IPS DF 4.7 (cell line): ENCODE measurements around the gene KIAA1671.

Experiments used
- DNase-seq: peaks from one replicate; pipeline ENCODE4 v3.0.0-alpha.2; 2013; ENCODE audit warnings: low spot score; ENCODE audit errors: extremely low read depth

KIAA1671 gene

DNA sequence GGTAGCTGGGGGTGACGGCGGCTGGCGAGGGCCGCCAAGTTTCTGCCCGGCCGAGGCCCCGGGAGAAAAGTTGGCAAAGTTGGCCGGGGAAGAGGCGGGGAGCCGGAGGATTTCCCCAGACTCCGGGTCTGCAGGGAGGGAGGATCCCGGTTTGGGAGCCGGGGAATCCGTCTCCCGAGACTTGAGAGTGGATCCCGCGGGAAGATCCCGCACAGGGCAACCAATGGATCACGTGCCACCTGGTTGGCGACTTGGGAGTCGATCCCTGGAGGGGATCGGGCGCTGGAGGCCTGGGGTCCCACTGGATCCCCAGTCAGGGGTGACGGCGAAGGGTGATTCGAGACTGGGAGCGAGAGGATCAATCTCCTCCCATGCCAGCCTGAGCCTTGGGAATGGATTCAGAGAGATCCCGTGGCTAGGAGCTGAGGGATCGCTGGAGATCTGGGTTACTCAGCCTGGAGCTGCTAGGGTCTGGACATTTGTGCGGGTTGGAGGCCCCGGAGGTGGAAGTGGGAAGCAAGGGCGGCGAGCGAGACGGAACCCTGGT is 394 bp downstream of the KIAA1671 start:
- DNase-seq, result no peak

DNA sequence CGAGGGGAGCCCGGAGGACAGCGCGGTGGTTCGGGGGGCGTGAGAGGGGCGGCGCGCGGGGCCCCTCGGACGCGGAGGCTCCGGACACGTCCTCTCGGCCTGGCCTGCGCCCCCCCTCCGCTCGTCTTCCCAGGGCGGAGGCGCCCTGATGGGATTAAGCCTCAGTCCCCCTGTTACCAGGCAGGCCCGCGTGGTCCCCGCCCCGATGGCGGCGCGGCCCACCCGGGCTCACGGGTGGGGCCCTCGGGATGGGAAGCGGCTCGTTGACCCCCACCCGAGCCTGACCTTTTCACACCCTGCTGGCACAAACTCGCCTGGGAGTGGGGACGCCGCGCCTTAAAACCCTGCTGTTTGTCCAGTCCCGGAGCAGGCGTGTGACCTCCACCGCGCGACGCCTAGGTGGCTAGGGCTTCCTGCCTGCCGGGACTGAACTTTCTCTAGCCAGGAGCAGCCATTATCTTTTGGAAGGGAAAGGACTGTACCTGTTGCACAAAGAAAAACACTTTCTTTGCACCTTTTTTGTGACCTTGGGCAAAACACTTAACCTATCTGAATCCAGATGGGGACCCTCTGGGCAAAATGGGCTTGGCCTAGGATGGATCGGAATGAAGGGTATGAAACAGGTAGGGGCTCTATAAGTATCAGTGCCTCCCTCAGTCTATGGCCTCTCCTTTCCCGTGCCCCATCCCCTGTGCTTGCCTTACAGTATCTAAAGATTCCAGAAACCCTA is 1.0 kb downstream of the KIAA1671 start:
- no peak for DNase-seq

DNA sequence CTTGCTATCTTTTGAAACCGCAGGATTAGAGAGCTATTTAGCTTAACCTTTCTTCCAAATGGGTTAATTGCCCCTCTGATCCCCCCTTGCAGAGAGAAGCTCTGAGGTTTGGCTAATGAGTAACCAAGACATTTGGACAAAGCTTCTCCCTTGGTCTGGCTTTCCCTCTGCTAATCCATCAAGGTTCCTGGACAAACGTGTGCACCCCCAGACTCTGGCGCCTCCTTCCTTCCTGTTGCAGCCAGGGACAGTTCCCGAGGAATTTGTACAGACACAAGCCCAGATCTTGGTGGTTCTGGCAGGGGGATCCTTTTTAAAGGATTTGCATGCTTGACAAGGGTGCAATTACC is 1.6 kb downstream of the KIAA1671 start:
- no peak for DNase-seq

DNA sequence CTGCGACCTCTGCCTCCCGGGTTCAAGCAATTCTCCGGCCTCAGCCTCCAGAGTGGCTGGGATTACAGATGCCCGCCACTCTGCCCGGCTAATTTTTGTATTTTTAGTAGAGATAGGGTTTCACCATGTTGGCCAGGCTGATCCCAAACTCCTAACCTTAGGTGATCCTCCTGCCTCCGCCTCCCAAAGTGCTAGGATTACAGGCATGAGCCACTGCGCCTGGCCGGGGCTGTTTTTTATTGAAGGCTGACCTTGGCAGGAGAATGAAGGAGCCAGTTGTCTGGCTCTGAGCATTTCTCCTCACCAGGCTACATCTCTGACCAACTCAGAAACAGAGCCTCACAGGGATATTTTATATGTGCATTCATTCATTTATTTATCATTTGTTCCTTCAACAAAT is 2.3 kb downstream of the KIAA1671 start:
- DNase-seq, result no peak

DNA sequence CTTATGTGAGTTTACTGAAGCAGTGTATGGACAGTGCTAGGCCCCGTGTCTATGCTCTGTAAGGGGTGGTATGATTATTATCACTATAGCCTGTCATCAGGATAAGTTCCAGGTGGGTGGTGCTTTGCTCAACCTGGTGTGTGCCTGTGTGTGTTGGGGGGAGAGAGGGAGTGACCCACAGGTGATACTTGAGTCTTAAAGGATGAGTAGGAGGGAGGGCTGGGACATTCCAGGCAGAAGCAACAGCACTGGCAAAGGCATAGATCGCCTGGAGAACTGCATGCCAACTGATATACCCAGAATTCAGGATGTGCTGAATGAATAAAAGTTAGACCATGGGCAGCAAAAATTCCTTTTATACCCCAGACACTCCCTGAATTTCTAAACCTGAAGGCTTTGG is 4.5 kb downstream of the KIAA1671 start:
- DNase-seq, result no peak

DNA sequence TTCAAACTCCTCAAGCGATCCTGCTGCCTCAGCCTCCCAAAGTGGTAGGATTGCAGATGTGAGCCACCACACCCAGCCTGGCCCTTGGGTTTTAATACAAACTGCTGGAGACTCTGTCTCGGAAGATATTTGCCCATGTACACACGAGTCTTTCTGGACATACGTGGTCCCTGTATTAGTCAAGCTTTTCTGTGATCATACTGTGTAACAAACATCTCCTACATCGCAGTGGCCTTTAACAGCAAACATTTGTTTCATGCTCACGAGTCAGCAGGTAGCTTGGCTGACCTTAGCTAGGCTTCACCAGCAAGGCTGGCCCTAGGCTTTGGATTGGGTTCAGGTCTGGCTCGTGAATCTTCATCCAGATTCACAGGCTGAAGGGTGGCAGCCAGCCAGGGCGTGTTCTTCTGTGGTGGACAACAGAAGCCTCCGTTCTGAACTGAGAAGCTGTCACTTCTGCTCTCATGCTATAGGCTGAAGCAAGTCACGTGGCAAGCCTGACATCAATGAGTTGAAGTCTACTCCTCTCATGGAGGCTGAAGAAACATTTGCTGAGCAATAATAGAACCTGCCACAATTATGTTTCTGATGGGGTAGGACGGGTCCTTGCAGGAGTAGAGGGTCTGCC is 8.8 kb downstream of the KIAA1671 start:
- DNase-seq, result no peak

DNA sequence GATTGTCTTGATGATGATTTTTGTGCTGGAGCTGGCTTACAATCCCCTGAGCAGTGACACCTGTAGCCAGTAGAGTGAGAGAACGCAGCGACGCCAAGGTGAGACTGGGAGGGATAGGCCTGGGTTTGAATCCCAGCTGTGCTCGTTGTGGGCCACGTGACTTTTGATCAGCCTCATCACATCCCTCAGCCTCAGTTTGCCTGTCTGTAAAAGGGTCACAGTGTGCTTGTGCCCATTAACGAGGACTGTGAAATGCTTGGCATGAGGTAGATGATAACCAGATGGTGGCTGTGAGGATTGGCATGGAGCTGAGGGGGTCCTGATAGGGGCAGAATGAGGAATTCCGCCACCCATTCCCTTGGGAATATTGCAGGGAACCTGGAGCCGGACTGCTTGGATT is 9.6 kb downstream of the KIAA1671 start:
- no peak for DNase-seq

DNA sequence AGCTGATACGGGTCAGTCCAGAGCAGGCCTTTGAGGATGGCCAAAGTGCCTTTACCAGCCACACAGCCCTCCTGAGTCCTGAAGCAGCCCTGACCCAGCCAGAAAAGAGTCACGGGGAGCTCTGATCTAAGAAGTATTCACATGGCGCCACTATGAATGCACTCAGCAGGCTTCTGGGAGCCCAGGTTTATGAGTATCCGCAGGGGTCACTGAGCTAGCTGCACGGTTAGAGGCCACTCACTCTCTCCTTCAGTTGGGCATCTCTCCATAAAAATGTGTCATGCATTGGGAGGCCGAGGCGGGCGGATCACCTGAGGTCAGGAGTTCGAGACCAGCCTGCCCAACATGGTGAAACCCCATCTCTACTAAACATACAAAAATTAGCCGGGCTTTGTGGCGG is 10.3 kb downstream of the KIAA1671 start:
- no peak for DNase-seq

DNA sequence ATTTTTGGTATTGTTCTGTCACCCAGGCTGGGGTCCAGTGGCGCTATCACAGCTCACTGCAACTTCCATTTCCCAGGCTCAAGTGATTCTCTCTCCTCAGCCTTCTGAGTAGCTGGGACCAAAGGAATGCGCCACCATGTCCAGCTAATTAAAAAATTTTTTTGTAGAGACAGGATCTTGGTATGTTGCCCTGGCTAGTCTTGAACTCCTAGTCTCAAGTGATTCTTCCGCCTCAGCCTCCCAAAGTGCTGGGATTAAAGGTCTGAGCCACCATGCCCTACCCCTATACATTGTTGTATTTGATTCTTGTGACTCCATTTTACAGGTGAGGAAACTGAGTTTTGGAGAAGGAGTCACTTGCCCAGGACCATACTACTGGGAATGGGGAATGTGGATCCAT is 11.9 kb downstream of the KIAA1671 start:
- no peak for DNase-seq

DNA sequence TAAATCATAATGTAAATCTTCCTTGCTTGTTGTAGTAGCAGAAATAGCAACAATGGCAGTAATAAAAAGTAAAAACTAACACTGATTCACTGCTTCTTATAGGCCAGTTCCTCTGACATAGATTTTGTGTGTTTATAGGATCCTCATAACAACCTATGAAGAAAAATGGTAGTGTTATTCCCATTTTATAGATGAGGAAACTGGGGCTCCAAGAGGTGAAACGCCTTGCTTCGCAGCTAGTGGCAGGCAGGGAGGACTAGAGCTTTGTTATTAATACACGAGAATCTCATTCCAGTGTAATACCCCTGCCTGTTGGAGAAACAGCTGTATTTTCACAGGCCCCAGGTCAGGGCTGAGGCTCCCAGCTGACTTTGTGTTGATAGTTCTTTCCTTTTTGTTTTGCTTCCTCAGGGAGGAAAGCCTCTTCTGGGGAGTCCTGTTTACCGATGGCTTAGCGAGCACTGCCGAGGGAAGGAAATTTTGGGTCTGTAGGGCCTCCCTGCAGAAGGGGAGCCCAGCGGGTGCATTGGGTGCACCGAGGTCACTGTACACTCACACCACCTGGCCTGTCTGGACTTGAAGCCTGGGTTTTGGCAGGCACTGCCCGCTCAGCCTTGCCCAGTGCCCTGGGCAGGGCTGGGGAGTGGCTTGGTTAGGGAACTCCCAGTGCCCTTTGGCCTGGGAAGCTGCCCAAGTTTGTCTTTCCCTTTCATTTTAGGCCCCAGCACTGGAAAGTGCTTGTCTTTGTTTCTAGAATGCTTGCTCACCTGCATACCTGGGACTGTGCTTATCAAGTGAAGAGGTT is 13.5 kb downstream of the KIAA1671 start:
- DNase-seq, result no peak

DNA sequence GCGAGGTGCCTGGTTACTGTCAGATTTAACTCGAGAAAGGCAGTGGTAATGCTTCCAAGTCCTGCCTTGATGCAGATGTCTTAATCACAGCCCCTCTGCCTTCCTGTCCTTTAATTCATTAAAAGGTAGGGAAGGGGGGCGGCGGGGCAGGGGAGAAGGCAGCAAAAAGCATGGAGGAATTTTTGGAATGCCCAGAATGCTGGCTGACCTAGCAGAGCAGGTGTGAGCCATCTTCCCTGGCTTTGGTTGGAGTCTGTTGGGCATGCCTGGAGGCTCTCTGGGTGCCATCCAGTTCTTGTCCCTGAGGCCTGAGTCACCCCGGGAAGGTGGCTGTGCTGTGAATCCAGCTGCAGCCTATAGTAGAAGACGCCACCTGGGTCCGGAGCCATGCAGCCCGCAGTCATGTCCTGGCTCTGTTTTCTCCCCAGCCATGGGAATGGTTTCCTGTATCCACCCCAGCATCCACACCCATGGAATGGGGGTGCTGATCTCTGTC is 15.6 kb downstream of the KIAA1671 start:
- no peak for DNase-seq

DNA sequence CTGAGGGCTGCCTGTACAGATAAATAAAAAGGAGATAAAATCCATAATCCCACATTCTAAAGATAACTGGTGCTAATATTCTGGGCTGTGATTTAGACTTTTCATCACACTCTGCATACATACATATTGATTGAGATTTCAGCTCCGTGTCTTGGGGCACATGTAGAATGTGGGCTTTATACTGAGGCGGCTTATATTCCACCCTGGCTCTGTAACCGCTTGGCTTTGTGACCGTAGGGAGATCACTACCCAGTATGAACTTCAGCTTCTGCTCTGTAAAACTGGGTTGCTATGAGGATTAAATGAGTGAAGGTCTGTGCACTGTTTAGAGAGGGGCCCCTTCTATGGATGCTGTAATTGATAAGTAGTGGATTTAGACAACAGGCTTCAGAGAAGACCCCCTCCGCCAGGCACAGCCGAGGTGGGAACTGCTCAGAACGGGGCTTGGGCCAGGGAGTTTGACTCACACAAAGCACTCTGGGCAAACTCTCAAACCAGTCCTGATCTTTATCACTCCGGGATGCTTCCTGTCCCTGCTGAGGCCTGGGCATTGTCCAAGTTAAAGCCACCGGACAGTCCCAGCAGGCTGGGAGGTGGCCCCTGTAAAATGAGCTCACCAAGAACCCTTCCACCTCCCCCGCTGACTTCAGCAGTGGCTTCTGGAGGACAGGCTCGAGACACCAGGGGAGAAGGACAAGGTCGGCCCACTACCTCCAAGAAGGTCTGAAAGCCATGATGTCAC is 17.2 kb downstream of the KIAA1671 start:
- no peak for DNase-seq

DNA sequence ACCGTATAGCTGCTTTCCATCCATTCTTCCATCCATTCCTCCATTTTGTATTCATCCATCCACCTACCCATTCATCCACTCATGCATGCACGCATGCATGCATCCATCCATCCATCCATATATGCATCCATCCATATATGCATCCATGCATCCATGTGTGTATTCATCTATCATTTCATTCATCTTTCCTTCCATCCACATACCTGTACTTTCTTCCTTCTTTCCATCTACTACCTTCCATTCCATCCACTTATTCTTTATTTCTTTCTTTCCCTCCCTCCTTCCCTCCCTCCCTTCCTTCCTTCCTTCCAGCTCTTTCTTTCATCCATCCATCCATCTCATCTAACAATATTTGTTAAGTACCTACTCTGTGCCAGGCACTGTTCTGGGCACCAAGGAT is 19.9 kb downstream of the KIAA1671 start:
- DNase-seq, result no peak

DNA sequence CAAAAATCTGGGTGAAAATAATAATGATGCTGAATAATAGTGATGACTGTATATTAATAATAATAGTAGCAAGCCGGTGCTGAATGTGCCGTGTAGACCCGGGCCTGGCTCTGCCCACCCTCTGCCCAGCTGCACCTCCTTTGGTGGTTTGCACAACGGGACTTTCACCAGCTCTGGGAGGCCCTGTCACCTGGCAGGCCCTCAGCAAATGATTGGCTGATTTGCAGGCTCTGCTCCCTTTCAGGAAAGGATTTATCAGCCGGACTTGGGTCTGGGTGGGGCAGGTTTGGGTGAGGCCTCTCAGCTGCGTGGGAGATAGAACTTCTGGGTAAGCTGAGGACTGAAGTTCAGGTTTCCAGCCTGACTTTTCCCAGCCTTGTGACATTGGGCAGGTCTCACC is 21.4 kb downstream of the KIAA1671 start:
- DNase-seq, result no peak

DNA sequence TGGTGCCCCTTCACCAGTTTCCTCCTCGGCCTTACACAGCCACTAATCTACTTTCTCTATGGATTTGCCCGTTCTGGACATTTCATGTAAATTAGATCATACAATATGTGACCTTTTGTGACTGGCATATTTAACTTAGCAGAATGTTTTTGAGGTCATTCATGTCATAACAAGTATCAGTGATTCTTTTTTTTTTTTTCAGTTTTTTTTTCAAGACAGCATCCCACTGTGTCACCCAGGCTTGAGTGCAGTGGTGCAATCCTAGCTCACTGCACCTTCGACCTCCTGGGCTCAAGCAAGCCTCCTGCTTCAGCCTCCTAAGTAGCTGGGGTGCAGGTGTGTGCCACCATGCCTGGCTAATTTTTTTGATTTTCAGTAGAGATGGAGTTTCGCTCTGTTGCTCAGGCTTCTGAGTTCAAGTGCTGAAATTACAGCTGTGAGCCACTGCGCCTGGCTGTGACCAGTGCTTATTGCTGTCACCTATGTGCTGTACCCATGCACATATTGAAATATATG is 22.7 kb downstream of the KIAA1671 start:
- DNase-seq, result no peak

DNA sequence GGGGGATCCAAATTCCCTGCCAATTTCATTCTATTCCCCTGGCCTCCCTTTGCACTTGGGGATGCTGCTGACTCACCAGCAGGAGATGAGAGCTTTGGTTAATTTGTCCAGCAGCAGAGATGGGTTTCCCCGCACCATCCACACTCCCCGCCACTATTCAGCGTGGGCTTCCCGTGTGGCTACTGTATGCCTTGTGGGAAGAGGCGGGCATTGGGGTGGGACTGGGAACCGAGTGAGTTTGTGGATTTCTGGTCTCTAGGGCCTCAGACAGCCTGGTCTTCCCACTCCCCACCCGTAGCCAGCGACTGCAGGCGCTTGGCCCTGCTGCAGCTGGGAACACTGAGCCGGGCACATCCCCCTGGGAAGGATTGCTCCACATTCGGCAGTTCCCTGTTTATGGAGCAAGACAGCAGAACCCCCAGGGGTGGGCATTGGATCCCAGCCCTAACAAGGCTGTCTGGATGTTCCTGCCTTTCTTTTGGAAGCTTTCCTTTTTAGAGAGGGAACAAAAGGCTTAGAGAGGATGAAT is 23.4 kb downstream of the KIAA1671 start:
- no peak for DNase-seq

DNA sequence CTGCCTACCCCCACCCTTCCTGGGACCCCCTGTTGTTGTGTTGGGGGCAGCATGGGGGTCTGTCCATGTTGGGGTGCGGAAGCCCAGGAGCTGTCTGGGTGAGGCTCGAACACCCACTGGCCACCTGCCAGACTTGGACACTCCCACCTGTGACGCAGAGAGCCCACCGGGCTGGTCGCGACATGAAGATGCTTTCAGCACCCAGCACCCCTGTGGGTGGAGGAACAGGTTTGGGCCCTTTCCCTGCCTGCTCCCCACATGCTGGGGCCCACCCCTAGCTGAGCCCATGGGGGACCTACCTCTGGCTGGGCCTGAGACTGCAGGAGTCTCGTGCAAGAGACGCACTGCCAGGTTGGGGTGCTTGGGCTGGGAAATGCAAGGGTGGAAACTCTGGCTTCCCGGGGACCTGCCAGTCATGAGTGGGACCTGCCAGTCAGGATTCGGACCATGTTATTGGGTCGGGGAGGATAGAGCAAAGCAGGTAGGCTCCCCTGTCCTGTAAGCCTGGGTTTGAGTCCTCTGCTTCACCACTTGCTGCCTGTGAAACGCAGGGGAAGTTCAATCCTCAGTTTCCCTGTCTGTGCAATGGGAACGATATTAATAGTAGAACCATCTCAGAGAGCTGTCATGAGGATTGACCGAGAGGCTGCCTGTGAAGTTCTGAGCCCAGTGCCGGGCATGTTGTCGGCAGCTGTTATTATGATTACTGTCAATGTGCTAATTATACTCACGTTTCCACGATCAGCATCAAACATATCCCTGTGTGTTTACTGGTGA is 24.1 kb downstream of the KIAA1671 start:
- no peak for DNase-seq

DNA sequence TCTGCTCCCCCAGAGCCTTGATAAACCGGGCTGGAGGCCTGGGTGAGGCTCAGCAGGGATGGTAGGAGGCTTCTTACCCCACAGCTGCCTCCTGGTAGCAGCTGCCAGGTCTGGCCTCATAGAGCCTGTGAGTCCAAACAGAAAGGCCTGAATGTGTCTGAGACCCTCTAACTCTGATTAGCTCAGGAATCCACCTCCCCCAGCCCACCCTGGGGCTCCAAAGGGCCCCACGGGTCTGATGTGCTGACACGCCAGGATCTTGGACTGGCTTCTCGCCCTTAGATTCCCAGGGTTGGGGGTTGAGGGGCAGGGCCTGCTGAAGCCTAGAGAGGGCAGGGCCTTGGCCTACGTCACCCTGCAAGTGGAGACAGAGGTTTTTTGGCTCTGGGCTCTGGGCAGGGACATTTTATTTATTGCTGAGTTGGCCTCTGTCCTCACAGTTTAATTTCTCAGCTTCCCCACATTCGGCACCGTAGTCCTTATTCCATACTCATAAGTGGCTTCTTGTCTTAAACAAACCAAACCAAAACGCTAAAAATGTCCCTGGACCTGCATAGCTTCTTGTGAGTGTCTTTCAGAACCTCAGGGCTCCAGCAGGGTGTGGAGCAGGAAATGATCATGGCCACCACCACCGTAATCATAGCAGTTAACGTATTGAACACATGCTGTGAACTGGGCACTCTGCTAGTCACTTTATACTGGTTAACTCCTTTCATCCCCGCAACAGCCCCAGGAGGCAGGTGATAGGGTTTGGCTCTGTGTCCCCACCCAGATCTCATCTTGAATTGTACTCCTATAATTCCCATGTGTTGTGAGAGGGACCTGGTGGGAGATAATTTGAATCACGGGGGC is 25.1 kb downstream of the KIAA1671 start:
- no peak for DNase-seq

DNA sequence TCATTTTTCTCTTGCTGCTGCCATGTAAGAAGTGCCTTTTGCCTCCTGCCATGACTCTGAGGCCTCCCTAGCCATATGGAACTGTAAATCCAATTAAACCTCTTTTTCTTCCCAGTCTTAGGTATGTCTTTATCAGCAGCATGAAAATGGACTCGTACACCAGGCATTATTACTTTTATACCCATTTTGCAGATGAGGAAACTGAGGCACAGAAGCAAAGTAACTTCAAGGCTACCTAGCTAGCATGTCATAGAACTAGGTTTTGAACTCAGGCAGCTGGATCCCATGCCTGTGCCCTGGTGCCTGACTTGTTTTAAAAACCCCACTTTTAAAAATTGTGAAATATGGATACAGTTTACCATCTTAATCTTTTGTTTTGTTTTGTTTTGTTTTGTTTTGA is 25.8 kb downstream of the KIAA1671 start:
- no peak for DNase-seq
